ENCODE measurements around the gene P3H2.

P3H2 gene

GRCh38 chr3:190053919-190054672 lies 66.6 kb downstream of the P3H2 start:
- no peak for DNase-seq

- no peak for DNase-seq
Observed at GRCh38 chr3:190051641-190052040, 69.1 kb downstream of the P3H2 start.

GRCh38 chr3:190048932-190049441 lies 71.7 kb downstream of the P3H2 start:
- DNase-seq: no peak

GRCh38 chr3:190044974-190045373 lies 75.7 kb downstream of the P3H2 start:
- DNase-seq: no peak

- no peak for DNase-seq
Observed at GRCh38 chr3:190044142-190044541, 76.6 kb downstream of the P3H2 start.

GRCh38 chr3:190043741-190044140 lies 77.0 kb downstream of the P3H2 start:
- DNase-seq: no peak

GRCh38 chr3:190042558-190042957 lies 78.1 kb downstream of the P3H2 start:
- no peak for DNase-seq

GRCh38 chr3:190041333-190042041 lies 79.2 kb downstream of the P3H2 start:
- DNase-seq: no peak

GRCh38 chr3:190040145-190040544 lies 80.6 kb downstream of the P3H2 start:
- no peak for DNase-seq

- no peak for DNase-seq
Observed at GRCh38 chr3:190038050-190038933, 82.4 kb downstream of the P3H2 start.

GRCh38 chr3:190036631-190037030 lies 84.1 kb downstream of the P3H2 start:
- no peak for DNase-seq

- DNase-seq: no peak
Observed at GRCh38 chr3:190034446-190034845, 86.3 kb downstream of the P3H2 start.

GRCh38 chr3:190032923-190033322 lies 87.8 kb downstream of the P3H2 start:
- DNase-seq: no peak

- DNase-seq: no peak
Observed at GRCh38 chr3:190031887-190032752, 88.6 kb downstream of the P3H2 start.

- no peak for DNase-seq
Observed at GRCh38 chr3:190027116-190027515, 93.6 kb downstream of the P3H2 start.

GRCh38 chr3:190026154-190026553 lies 94.5 kb downstream of the P3H2 start:
- DNase-seq: no peak

GRCh38 chr3:190024912-190025311 lies 95.8 kb downstream of the P3H2 start:
- DNase-seq: no peak

GRCh38 chr3:190019844-190020243 lies 100.9 kb downstream of the P3H2 start:
- DNase-seq: no peak

- DNase-seq: no peak
Observed at GRCh38 chr3:190019006-190019405, 101.7 kb downstream of the P3H2 start.

- no peak for DNase-seq
Observed at GRCh38 chr3:190018460-190018859, 102.2 kb downstream of the P3H2 start.

GRCh38 chr3:190017521-190018288 lies 103.0 kb downstream of the P3H2 start:
- no peak for DNase-seq

Data from activated CD4-positive, alpha-beta T cell treated with anti-CD3 and anti-CD28 coated beads for 48 hours (primary cell).